ENCODE measurements around the gene MAP3K14. TPM values are rescaled to one million over a fixed set of nuclear protein-coding genes. Genes with fewer than 3 reads are reported as not detected.

MAP3K14 gene
- total RNA-seq, 4 donors from 2014 or later, result 18.0 to 62.8 (median 34.0) TPM

DNA sequence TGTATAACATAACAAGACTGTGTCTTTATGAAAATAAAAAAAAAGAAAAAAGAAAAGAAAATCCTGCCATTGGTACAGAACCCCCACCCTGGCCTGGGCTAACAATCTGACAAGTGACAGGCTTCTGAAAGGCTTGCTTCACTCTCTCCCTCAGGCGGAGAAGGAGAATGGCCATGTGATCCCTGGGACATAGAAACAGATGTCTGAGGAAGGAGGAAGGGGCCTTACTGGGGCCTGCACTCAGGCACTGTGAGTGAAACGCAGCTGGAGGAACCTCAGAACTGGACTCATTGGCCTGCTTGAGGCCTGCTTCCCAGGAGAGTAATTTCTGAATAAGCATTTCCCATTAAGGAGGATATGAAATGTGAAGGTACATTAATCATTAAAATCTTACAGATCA is 17.5 kb downstream of the MAP3K14 start:
- peaks cover 85 to 98% of the 10 kb centered on the region in 2 donors for H3K4me1 ChIP-seq
- intact Hi-C loops (cut with DNase I; ENCODE audit: low total_unique reads), result loop anchor here (10.0 kb wide), 1 partner anchor 1525 kb away; the partner anchor contains the start of gene DUSP3
- DNase-seq, result peak; percentile 43 to 52

GRCh38 chr17:45298546-45299285 is 18.1 kb downstream of the MAP3K14 start:
- Histone ChIP-seq H3K9me3 (no peaks in the 10 kb centered on the region), H3K36me3 (no peaks in the 10 kb centered on the region), H3K27me3 (no peaks in the 10 kb centered on the region), H3K27ac (peak overlapping the region; percentile 88 to 98 (median 94)), H3K4me3 (no peak overlapping the region), H3K4me1 (peaks cover 92 to 99% of the 10 kb centered on the region in 2 donors)
- peak; percentile 83 to 90 for DNase-seq
- TF ChIP-seq POLR2A (IDR thresholded peaks at IDR 0.05), result peak; percentile 14 to 35
- TF ChIP-seq, protein P1, sequence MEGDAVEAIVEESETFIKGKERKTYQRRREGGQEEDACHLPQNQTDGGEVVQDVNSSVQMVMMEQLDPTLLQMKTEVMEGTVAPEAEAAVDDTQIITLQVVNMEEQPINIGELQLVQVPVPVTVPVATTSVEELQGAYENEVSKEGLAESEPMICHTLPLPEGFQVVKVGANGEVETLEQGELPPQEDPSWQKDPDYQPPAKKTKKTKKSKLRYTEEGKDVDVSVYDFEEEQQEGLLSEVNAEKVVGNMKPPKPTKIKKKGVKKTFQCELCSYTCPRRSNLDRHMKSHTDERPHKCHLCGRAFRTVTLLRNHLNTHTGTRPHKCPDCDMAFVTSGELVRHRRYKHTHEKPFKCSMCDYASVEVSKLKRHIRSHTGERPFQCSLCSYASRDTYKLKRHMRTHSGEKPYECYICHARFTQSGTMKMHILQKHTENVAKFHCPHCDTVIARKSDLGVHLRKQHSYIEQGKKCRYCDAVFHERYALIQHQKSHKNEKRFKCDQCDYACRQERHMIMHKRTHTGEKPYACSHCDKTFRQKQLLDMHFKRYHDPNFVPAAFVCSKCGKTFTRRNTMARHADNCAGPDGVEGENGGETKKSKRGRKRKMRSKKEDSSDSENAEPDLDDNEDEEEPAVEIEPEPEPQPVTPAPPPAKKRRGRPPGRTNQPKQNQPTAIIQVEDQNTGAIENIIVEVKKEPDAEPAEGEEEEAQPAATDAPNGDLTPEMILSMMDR (IDR thresholded peaks at IDR 0.05 in 4 of 5, conservative IDR thresholded peaks at IDR 0.05 in 1 of 5), result no peak
- peak; percentile 51 to 74 for ATAC-seq
- in situ Hi-C loops (cut with MboI; ENCODE audit: low sequenced_read_pairs in 4 of 4) (no loop called here), intact Hi-C loops (cut with DNase I; ENCODE audit: low total_unique reads) (loop anchor here (10.0 kb wide), 1 partner anchor 1524 kb away; the partner anchor contains the start of gene DUSP3)

More for the DNA sequence above, 17.5 kb downstream of the MAP3K14 start:
- Histone ChIP-seq H3K9me3 (no peaks in the 10 kb centered on the region), H3K36me3 (no peaks in the 10 kb centered on the region), H3K4me3 (no peak overlapping the region), H3K27me3 (no peaks in the 10 kb centered on the region), H3K27ac (peak overlapping the region; percentile 88 to 98 (median 94))
- in situ Hi-C loops (cut with MboI; ENCODE audit: low sequenced_read_pairs in 4 of 4), result no loop called here
- ATAC-seq, result peak; percentile 23 to 31
- TF ChIP-seq, protein P1 (IDR thresholded peaks at IDR 0.05 in 4 of 5, conservative IDR thresholded peaks at IDR 0.05 in 1 of 5), result no peak
- TF ChIP-seq POLR2A (IDR thresholded peaks at IDR 0.05), result no peak

GRCh38 chr17:45296833-45297124 is 20.0 kb downstream of the MAP3K14 start:
- Histone ChIP-seq H3K9me3 (no peaks in the 10 kb centered on the region), H3K36me3 (no peaks in the 10 kb centered on the region), H3K4me3 (no peak overlapping the region), H3K4me1 (peaks cover 95 to 99% of the 10 kb centered on the region in 2 donors), H3K27me3 (no peaks in the 10 kb centered on the region), H3K27ac (peak overlapping the region; percentile 88 to 98 (median 94))
- in situ Hi-C loops (cut with MboI; ENCODE audit: low sequenced_read_pairs in 4 of 4) (no loop called here), intact Hi-C loops (cut with DNase I; ENCODE audit: low total_unique reads) (loop anchor here (10.0 kb wide), 1 partner anchor 1522 kb away; the partner anchor contains the start of gene DUSP3)
- no peak for DNase-seq
- no peak for ATAC-seq
- TF ChIP-seq, protein P1 (IDR thresholded peaks at IDR 0.05 in 4 of 5, conservative IDR thresholded peaks at IDR 0.05 in 1 of 5), result no peak
- no peak for TF ChIP-seq POLR2A (IDR thresholded peaks at IDR 0.05)

DNA sequence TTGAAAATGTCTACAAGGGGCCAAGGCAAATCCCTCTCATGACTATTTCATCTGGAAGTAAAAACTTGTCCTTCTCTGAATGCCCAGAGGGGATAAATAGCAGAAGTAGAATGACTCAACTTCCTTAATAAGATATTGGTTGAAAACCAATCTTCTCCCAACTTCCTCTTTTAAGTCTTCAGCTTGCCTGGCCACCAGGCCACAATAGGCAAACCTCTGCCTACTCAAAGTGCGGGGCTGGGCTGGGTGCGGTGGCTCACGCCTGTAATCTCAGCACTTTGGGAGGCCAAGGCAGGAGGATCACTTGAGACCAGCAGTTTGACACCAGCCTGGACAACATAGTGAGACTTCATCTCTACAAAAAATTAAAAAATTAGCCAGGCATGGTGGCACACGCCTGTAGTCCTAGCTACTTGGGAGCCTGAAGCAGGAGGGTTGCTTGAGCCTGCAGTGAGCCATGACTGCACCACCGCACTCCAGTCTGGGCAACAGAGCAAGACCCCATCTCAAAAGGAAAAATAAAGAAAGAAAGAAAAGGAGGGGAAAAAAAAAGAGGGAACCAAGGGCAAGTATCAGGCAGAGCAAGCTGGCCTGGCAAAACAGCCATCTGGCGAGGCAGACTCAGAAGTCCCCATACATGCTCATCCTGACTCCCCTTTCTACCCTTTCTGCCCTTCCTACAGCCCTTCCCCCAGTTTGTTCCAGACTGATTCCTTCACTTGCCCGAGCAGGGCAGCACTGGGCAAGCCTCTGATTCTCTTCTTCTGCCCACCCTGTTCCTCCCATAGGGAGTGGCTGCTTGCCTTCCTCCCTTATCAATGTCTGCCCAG is 20.6 kb downstream of the MAP3K14 start:
- H3K9me3 ChIP-seq, result no peaks in the 10 kb centered on the region
- H3K36me3 ChIP-seq, result no peaks in the 10 kb centered on the region
- no peak overlapping the region for H3K4me3 ChIP-seq
- no peaks in the 10 kb centered on the region for H3K27me3 ChIP-seq
- no peak for DNase-seq
- TF ChIP-seq, protein P1 (IDR thresholded peaks at IDR 0.05 in 4 of 5, conservative IDR thresholded peaks at IDR 0.05 in 1 of 5), result no peak
- no peak for TF ChIP-seq POLR2A (IDR thresholded peaks at IDR 0.05)
- intact Hi-C loops (cut with DNase I; ENCODE audit: low total_unique reads) (loop anchor here (10.0 kb wide), 1 partner anchor 1521 kb away; the partner anchor contains the start of gene DUSP3), in situ Hi-C loops (cut with MboI; ENCODE audit: low sequenced_read_pairs in 4 of 4) (no loop called here)
- no peak for ATAC-seq
- H3K27ac ChIP-seq, result peak overlapping the region; percentile 88 to 98 (median 94)
- peaks cover 95 to 99% of the 10 kb centered on the region in 2 donors for H3K4me1 ChIP-seq

Measured in gastrocnemius medialis (tissue), 4 donors.